BJ (cell line): ENCODE measurements around the gene SYCP2L. TPM values are rescaled to one million over a fixed set of nuclear protein-coding genes. Genes with fewer than 3 reads are reported as not detected.
"Not testable (repeated sequence)": the region's sequence is repeated elsewhere in the genome, so short reads cannot be mapped to it uniquely, and the experiment has no call there.

Source experiments
- CTCF ChIA-PET: fragments of 350-600 bp; formaldehyde crosslinking; extraction: SDS; loops from one replicate; lab custom pipeline; 2021; ENCODE audit warnings: antibody characterized with exemption, inconsistent platforms; lab: Yijun Ruan, JAX
- POLR2A ChIA-PET: fragments of 300-600 bp; sonication (Branson Sonifier 250); formaldehyde crosslinking; extraction: SDS; loops from one replicate; lab custom pipeline; 2021; ENCODE audit warnings: antibody characterized with exemption; lab: Charles Lee
- DNase-seq: peaks from one replicate; pipeline ENCODE4 v3.0.0-alpha.2; 2011; ENCODE audit warnings: low read depth
- H3K27me3 ChIP-seq: 2 replicates; pipeline ENCODE4 v1.6.0; 2011; ENCODE audit warnings: low read length; ENCODE audit not compliant: control insufficient read depth, insufficient read depth
- H3K36me3 ChIP-seq: 2 replicates; pipeline ENCODE4 v1.5.1; 2011; ENCODE audit warnings: low read length; ENCODE audit not compliant: control insufficient read depth, insufficient read depth
- H3K4me3 ChIP-seq: 2 replicates; pipeline ENCODE4 v1.5.1; 2011; ENCODE audit warnings: low read depth, mild to moderate bottlenecking, control low read depth, low read length
- CTCF ChIP-seq: IDR thresholded peaks from 2 replicates; pipeline ENCODE4 v1.5.1; 2011; ENCODE audit warnings: low read depth, mild to moderate bottlenecking, control low read depth, inconsistent platforms, low read length, moderate library complexity; ENCODE audit not compliant: insufficient read depth
- polyA plus RNA-seq: library from polyadenylated mRNA; depleted of rRNA; stranded (reverse); fragments of >200 nt; gene quantifications from 2 replicates; pipeline ENCODE4 v1.2.3, GENCODE V29; 2011

SYCP2L gene
- polyA plus RNA-seq, 1 experiment: 0.04 TPM

- no peak for DNase-seq
- no peaks in the 10 kb centered on the region for H3K36me3 ChIP-seq
- H3K4me3 ChIP-seq: no peak overlapping the region
- ChIA-PET POLR2A (no interaction called here), CTCF (interaction anchor here (0.7 kb wide), 1 partner anchor 11 kb away, joined by 3 read pairs; no protein-coding TSS in a partner anchor)
- TF ChIP-seq CTCF: no peak
- no peaks in the 10 kb centered on the region for H3K27me3 ChIP-seq
Observed at GRCh38 chr6:11002176-11002575, 115.3 kb downstream of the SYCP2L start.

DNA sequence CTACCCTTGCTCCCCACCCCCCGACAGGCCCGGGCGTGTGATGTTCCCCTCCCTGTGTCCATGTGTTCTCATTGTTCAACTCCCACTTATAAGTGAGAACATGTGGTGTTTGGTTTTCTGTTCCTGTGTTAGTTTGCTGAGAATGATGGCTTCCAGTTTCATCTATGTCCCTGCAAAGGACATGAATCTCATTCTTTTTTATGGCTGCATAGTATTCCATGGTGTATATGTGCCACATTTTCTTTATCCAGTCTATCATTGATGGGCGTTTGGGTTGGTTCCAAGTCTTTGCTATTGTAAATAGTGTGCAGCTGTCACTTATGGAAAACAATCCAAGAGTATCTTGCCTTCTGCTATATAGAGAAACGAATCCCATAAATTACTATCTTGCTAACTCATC, 116.4 kb downstream of the SYCP2L start:
- CTCF ChIA-PET, H3K4me3 ChIP-seq, POLR2A ChIA-PET: not testable (repeated sequence)

GRCh38 chr6:11006061-11006460, 119.2 kb downstream of the SYCP2L start:
- no peaks in the 10 kb centered on the region for H3K36me3 ChIP-seq
- H3K4me3 ChIP-seq: no peak overlapping the region
- no peaks in the 10 kb centered on the region for H3K27me3 ChIP-seq
- no peak for DNase-seq
- POLR2A ChIA-PET: no interaction called here
- CTCF ChIA-PET: interaction anchor here (0.5 to 1.1 kb wide), 7 partner anchors 11 to 650 kb away, joined by 3 read pairs; no protein-coding TSS in a partner anchor
- no peak for TF ChIP-seq CTCF

More for the DNA sequence above, 116.4 kb downstream of the SYCP2L start:
- not testable (repeated sequence) for H3K27me3 ChIP-seq, H3K36me3 ChIP-seq, DNase-seq

DNA sequence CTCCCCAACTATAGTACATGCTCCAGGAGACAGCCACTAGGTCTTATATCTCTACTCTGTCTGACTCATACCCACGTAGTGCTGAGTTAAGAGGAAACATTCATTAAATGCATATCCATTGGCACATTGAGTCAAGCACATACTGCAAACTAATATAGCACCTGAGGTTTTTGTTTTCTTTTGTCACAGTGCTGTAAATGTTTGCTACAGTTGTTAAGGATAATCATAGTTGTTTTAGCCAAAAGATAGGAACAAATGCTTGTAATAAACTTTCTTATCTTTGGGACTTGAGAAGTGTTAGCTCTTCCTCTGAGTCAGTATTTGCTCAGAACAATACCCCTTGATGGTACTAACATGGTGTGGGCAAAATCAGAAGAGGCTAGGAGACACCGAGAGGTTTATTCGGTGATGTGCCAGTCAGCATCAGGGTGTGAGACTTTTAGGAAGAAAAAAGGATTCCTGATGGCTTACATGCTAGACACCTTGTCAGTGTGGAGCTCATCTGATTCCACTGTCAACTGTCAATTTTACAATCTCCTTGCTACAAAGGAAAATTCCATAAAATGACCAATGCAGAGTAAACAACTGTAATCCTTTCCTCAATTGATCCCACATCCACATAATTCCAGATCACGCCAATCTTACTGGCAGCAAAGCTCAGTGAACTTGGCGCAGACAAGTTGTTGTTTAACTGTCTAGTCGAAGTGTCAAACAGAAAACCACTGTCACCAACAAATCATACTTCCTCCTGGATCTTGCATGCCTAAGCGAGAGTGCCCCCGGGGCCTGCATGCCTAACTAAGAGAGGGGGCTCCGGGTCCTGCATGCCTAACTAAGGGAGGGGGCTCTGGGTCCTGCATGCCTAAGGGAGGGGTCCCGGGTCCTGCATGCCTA, 121.1 kb downstream of the SYCP2L start:
- TF ChIP-seq CTCF: no peak
- Histone ChIP-seq H3K36me3 (no peaks in the 10 kb centered on the region), H3K4me3 (no peak overlapping the region), H3K27me3 (no peaks in the 10 kb centered on the region)
- ChIA-PET CTCF (no interaction called here), POLR2A (no interaction called here)
- DNase-seq: no peak

GRCh38 chr6:11008821-11009220, 122.0 kb downstream of the SYCP2L start:
- POLR2A ChIA-PET: no interaction called here
- TF ChIP-seq CTCF: no peak

More at GRCh38 chr6:11008821-11009220, 122.0 kb downstream of the SYCP2L start:
- CTCF ChIA-PET: interaction anchor here (0.6 kb wide), 1 partner anchor 40 kb away, joined by 3 read pairs; no protein-coding TSS in a partner anchor
- DNase-seq: no peak
- Histone ChIP-seq H3K27me3 (no peaks in the 10 kb centered on the region), H3K4me3 (no peak overlapping the region), H3K36me3 (no peaks in the 10 kb centered on the region)
